Fibroblast of mammary gland (primary cell): Measurements from ENCODE around the gene GET3.

Experiments
- DNase-seq: peaks from one replicate; pipeline ENCODE4 v3.0.0-alpha.2; 2010; ENCODE audit warnings: low read depth
- H3K4me3 ChIP-seq: 2 replicates; pipeline ENCODE4 v1.5.1; 2011; ENCODE audit warnings: low read depth, mild to moderate bottlenecking, low read length, moderate library complexity; ENCODE audit not compliant: control insufficient read depth
- TF ChIP-seq, protein P1 (sequence below): conservative IDR thresholded peaks from 2 replicates; pipeline ENCODE4 v1.5.1; 2011; ENCODE audit warnings: low read depth, low read length, inconsistent platforms; ENCODE audit not compliant: control insufficient read depth, insufficient read depth

The GET3 gene

DNA sequence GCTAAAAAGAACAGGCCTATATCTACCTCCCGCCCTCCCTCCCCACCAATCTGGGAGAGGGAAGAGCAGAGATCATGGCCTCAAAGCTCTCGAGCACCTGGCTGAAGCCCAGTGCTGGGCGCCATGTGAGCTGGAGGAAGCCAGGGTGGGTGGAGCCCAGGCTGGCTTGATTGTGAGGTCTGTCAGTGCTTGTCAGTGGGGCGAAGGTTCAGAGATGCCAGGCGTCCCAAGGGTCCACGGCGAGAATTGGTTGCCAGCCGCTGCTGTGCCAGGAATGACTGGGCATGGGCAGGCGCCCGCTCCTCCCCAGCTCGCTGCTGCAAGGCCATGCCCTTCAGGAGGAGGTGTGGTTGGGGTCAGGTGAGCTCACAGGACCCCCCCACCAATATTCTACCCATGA is 25.8 kb downstream of the GET3 start:
- TF ChIP-seq, protein P1, sequence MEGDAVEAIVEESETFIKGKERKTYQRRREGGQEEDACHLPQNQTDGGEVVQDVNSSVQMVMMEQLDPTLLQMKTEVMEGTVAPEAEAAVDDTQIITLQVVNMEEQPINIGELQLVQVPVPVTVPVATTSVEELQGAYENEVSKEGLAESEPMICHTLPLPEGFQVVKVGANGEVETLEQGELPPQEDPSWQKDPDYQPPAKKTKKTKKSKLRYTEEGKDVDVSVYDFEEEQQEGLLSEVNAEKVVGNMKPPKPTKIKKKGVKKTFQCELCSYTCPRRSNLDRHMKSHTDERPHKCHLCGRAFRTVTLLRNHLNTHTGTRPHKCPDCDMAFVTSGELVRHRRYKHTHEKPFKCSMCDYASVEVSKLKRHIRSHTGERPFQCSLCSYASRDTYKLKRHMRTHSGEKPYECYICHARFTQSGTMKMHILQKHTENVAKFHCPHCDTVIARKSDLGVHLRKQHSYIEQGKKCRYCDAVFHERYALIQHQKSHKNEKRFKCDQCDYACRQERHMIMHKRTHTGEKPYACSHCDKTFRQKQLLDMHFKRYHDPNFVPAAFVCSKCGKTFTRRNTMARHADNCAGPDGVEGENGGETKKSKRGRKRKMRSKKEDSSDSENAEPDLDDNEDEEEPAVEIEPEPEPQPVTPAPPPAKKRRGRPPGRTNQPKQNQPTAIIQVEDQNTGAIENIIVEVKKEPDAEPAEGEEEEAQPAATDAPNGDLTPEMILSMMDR, result no peak
- no peak overlapping the region for H3K4me3 ChIP-seq
- DNase-seq, result no peak

DNA sequence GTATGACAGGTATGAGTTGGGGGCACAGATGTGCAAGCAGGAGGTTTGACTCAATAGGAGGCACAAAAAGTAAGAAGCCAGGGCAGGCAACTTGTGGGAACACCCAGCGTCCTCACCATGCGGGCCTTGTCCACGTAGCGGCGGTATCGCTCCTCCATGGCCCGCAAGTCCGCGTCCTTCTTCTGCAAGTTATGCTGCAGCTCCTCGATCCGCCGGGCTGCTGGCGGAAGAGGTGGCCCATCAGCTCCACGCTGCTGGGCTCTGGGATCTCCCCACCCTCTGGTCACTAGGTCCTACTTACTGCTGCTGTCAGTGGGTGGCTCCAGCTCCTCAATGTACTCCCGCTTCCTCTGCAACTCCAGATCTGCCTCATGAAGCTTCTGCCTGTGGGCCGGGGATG is 27.4 kb downstream of the GET3 start:
- DNase-seq, result no peak
- TF ChIP-seq, protein P1, result no peak
- H3K4me3 ChIP-seq, result no peak overlapping the region

DNA sequence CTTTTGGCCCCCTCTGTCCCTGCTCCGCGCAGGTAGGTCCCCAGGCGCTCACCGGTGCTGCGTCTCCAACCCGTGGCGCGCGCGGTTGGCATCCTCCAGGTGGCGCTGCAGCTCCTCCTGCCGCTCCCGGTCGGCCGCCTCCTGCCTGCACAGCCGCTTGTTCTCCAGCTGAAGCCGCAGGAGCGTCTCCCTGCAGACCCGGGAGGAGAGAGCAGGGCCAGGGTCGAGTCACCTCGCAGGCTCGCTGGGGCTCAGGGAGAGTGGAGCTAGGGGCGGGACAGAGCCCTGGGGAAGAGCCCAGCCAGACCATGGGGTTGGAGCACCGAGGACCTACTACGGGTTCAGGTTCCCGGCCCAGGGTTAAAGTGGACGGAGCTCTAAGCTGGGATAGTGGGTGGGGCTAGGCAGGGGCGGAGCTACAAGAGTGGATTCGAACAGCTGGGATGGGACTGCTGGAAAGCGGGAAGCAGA is 28.8 kb downstream of the GET3 start:
- peak overlapping the region; percentile 56 for H3K4me3 ChIP-seq
- DNase-seq, result peak; percentile 71
- TF ChIP-seq, protein P1, result peak; percentile 59

DNA sequence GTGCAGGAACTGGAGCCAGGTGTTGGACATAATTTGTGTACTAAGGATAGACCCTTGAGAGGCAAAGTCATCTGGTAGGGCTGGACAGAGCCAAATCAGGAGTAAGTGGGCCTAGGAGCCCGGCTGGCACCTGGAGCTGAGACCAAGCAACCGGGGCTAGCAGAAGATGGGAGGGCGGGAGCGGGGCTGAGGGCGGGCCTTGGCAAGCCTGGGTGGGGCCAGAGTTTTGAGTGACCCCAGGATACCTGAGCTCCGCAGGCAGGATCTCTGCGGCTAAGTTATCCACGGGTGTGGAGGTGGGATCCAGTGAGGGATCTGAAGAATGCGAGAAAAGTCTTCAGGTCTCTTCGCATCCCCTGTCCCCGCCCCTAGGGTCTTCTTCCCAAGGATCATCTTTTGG is 29.9 kb downstream of the GET3 start:
- TF ChIP-seq, protein P1, result no peak
- no peak overlapping the region for H3K4me3 ChIP-seq
- no peak for DNase-seq

GRCh38 chr19:12767666-12768065 is 30.4 kb downstream of the GET3 start:
- DNase-seq, result no peak
- H3K4me3 ChIP-seq, result no peak overlapping the region
- TF ChIP-seq, protein P1, result no peak

DNA sequence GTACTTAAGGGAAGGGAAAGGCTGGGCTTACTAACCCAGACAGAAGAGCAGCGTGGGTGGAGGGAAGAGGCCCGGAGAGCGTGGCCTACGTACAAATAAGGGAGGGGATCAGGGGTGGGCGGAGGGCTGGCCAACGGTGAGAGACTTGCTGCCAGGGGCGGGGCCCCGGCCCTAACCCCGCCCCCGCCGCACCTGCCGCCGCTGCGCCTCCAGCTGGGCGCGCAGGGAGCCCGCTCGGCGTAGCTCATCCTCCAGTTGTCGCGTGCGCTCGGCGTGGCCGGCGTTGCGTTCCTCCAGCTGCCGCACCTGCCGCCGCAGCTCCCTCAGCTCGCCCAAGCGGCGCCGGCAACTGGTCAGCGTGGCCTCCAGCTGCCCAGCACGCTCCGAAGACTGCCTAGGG is 32.4 kb downstream of the GET3 start:
- TF ChIP-seq, protein P1, result no peak
- no peak overlapping the region for H3K4me3 ChIP-seq
- no peak for DNase-seq

DNA sequence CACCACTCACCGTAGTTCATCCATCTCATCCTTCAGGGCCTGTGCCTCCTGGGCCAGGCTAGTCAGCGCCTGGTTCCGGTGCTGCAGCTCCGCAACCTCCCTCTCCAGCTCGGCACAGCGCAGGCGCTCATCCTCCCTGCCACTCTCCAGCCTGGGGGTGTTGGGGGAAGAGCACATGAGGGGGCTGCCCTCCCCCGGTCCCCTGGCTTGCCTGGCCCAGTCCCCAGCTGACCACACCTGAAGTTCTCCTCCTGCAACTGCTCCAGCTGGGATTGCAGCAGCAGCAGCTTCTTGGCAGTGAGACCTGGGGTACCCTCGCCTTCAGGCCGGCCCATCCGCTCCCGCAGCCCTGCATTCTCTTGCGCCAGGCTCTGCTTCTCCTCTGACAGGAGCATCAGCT is 33.6 kb downstream of the GET3 start:
- no peak overlapping the region for H3K4me3 ChIP-seq
- no peak for DNase-seq
- TF ChIP-seq, protein P1, result no peak
